Stimulated activated CD8-positive, alpha-beta memory T cell treated with anti-CD3 and anti-CD28 coated beads, Interleukin-12 subunit alpha, Interleukin-12 subunit beta, amount 100 ng/mL, for 4 hours (primary cell): ENCODE measurements around the gene PHF8.

ENCODE experiments used
- DNase-seq: peaks from one replicate; pipeline ENCODE4 v3.0.0-alpha.2; 2020; ENCODE audit warnings: low read depth

Gene PHF8

DNA sequence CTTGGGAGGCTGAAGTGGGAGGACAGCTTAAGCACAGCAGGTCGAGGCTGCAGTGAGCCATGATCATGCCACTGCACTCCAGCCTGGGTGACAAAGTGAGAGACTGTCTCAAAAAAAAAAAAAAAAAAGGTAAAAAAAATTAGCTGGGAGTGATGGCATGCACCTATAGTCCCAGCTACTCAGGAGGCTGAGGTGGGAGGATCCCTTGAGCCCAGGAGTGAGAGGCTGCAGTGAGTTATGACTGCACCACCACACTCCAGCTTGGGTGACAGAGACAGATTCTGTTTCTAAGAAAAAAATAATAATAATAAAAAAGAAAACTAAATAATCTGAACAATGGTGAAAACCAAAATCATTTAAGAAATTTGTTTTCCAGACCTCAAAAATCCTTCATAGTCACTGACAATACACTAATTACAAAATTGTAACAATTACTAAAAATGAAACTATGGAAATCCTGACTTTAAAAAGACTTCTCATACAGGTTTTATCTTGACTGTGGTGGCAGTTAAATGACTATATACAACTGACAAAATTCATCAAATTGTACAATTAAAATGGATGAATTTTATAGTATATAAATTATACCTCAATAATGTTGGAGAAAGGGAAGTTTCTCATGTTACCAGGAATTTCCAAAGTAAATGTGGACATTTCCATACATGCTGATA lies 31.3 kb downstream of the PHF8 start:
- DNase-seq = no peak

DNA sequence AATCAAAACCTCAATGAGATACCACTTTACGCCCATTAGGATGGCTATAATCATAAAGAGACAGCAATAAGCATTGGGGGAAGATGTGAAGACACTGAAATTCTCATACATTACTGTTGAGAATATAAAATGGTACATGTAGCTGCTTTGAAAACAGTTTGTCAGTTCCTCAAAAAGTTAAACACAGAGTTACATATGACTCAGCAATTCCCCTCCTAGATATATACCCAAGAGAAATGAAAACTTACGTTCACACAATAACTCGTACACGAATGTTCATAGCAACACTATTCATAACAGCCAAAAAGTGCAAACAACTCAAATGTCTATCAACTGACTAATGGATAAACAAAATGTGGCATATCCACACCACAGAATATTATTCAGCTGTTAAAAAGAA lies 36.6 kb downstream of the PHF8 start:
- DNase-seq = no peak

GRCh38 chrX:53997724-53998123 lies 46.5 kb downstream of the PHF8 start:
- DNase-seq = no peak

GRCh38 chrX:53992589-53992988 lies 51.7 kb downstream of the PHF8 start:
- DNase-seq = no peak

- no peak for DNase-seq
These were observed 54.1 kb downstream of the PHF8 start for GRCh38 chrX:53990171-53990570.

GRCh38 chrX:53984895-53985294 lies 59.4 kb downstream of the PHF8 start:
- no peak for DNase-seq

GRCh38 chrX:53974529-53974928 lies 69.7 kb downstream of the PHF8 start:
- DNase-seq = no peak

GRCh38 chrX:53969540-53969939 lies 74.7 kb downstream of the PHF8 start:
- no peak for DNase-seq

- DNase-seq = no peak
These were observed 94.0 kb downstream of the PHF8 start for GRCh38 chrX:53950130-53950733.

DNA sequence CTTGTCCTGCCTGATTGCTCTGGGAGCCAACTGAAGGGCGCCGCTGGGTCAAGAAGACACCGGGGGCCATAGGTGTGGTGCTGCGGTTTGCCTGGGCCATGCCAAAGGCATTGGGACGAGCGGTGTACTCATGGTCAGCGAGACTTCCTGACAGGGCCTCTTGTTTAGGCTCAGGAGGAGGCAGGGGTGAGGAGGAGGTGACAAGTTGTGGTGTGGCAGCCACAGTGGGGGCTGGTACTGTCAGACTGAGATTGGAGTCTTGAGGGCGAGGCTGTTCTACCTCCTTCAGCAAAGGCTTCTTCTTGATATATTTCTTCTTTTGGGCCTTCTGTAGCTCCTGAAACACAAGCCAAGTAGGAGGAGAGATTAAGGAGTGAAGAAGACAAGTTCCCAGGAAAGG lies 104.1 kb downstream of the PHF8 start:
- no peak for DNase-seq

- no peak for DNase-seq
These were observed 105.1 kb downstream of the PHF8 start for GRCh38 chrX:53939127-53939526.

DNA sequence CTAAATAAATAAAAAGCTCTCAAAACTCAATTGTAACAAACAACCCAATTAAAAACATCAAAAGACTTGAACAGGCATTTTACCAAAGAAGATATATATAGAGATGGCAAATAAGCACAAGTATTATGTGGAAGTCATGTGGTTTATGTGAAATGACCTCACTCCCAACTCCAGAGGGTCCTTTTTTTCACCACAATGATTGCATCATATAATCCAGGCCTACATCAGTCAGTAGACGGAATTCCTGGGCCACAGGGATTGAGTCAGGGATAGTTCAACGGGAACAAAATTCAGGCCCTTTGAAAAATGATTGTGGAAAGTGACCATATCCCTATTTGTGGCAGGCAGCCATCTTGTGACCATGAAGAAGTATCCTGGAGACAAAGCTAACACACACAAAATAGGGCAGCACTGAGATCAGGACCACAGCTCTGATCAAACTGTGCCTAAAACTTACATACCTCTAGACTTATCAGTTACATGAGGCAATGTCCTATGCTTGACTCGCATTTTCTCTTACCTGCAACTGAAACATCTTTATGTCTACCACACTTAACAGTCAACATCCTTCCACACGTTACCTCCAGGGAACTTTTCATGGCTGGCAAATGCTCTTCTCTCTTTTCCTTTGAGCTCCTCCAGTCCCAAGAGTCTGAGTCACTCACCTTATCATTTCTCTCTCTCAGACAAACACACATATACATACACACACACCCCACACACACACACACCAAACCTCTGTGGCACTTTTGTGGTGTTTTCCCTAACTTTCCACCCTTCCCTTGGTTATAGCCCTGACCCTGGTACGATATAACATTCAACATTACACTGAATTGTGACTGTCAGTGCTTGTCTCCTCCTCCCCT lies 113.5 kb downstream of the PHF8 start:
- DNase-seq = no peak

DNA sequence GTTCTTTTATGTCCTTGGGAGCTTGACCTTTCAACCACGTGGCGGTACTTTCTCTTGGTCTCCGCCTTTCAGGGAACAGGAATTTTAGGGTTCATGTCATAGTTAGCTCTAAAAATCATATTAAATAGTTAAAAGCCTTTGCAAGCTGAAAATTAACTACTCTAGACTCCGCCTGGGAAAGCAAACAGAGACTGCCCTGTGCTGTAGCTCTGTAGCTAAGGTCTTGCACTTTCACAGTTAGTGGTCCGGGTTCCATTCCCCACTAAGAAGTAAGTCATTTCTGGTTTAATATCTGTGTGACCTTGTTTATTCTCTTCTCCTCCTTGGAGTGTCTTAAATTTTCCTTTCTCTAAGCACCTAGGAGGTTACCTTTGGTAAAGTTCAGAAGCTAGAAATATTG lies 118.2 kb downstream of the PHF8 start:
- DNase-seq = no peak

DNA sequence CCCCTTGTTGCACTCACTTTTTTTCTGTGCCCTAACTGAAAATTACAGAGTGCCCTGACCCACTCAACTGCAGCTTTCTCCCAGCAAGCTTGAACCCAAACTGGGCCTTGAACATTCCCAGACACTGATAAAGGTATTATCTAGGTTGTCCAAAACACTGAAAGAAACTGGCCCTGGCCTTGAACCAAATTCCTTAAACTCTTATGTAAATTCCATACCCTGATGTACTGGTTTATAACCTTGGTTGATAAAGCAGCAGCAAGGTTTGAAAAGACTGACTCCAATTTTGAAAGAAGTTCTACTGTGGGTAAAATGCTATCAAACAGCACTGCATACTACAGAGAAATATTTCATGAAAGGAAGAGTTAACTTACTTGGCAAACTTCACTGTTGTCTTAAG lies 125.6 kb downstream of the PHF8 start:
- DNase-seq = no peak

DNA sequence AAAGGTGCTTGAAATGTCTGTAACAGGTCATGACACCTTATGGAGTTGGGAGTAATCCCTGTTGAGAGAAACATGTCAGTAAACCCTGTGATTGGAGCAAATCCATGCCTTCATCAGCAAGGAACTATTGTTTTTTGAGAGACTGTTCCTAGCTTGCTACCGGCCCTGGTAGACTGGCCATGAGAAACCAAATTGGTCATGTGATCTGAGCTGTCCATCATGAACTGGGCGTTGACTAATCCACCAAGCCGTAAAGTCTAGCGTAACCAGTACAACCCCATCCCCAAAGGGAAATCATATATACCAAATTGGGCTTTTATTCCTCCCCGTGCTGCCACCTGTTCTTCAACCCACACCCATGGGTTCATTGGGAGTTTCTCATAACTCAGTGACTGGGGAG lies 143.7 kb downstream of the PHF8 start:
- no peak for DNase-seq

DNA sequence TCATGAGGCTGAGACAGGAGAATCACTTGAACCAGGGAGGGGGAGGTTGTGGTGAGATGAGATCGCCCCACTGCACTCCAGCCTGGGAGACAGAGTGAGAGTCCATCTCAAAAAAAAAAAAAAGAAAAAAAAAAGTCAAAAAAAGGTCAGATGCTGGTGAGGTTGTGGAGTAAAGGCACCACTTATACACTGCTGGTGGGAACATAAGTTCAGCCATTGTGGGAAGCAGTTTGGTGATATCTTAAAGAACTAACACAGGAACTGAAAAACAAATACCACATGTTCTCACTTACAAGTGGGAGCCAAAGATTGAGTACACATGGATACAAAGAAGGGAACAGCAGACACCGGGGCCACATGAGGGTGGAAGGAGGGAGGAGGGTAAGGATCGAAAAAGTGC lies 149.0 kb downstream of the PHF8 start:
- no peak for DNase-seq
